Left renal pelvis (tissue), 4 donors: Measurements from ENCODE around the gene TP53I13. TPM values are rescaled to one million over a fixed set of nuclear protein-coding genes. Genes with fewer than 3 reads are reported as not detected.

ENCODE experiments used
- DNase-seq, 4 donors: peaks; one replicate each; pipeline ENCODE4 v3.0.0-alpha.2; 2013; ENCODE audit warnings: low read depth in 4 of 4, low spot score in 3 of 4
- polyA plus RNA-seq, 4 donors: library from polyadenylated mRNA; unstranded; fragments of 120-200 nt; gene quantifications; one replicate each; pipeline ENCODE4 v1.2.1, GENCODE V29; 2013; ENCODE audit not compliant: insufficient read length in 4 of 4

The TP53I13 gene
- polyA plus RNA-seq, 4 donors: 27.1 to 48.7 (median 31.7) TPM

DNA sequence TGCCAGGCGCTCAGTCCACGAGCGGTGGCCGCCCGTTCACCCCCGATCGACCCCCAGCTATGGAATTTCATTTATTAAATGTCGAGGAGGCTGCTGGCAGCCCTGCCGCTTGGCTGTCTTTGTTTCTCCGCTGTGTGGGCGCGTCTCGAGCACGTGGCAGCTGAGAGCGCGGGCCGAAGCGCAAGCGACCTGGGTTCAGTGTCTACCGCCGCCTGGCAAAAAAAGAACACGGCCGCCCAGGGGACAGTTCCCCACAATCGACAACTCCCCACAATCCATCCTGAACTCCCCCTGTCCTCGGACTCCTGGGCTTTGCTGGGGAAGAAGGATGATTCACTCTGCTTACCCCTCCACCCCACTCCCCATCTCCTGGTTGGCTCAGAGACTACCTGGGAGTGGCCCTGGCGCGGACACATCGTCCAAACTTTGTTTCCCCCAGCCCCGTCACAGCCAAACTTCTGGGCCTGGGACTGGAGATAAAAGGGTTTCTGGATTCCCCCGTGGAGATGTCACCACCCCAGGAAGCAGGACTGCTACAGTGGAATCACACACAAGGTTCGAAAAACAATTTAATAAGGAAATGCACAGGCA, 22.7 kb downstream of the TP53I13 start:
- DNase-seq: no peak

DNA sequence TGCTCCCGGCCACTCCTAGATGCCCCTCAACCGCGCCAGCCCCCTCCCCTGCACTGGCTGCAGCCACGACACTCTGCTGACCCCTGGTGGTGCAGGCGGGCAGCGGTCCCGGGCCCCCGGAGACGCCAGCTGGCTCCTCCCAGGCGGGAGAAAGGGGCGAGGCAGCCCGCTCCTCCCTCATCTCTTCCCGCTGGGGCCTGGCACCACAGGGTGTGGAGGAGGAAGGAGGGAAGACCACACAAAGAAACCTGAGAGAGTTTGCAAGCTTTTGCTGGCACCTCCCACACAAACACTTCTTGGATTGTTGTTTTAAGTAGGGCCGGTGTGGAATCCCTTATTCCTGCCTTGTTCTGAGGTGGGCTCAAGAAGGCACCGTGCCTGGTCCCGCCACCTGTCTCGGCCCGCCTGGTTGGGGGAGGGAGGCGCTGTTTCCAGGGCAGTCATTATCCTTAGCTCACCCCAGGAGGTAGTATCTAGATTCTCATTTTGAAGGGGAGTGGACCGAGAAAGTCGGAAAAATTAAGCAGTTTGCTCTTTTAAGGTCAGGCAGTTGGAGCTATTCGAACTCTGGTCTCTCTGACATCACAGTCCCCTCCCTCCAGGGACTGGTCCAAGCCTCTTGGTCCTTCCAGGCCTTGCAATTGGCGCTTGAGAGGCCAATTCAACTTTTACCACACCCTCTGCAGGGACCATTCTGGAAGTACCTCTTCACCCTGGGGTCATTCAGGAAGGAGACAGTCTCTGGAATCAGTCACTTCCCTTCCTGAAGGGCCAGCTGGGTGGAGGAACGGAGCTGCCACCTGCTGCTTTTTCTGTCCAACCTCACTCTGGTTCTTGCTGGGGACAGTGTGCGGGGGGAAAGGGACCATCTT, 23.5 kb downstream of the TP53I13 start:
- DNase-seq: peak; percentile 77 to 88 (median 84)

- DNase-seq: no peak
These were observed 24.5 kb downstream of the TP53I13 start, which contains the start of gene ANKRD13B for GRCh38 chr17:29592850-29593551. Gene ANKRD13B, plus strand, starts transcription at chr17:29593132. Its CDS starts 490 bp downstream, at chr17:29593622.

GRCh38 chr17:29593591-29594518, 25.4 kb downstream of the TP53I13 start:
- no peak for DNase-seq

- no peak for DNase-seq
These were observed 26.1 kb downstream of the TP53I13 start for GRCh38 chr17:29594519-29595090.

DNA sequence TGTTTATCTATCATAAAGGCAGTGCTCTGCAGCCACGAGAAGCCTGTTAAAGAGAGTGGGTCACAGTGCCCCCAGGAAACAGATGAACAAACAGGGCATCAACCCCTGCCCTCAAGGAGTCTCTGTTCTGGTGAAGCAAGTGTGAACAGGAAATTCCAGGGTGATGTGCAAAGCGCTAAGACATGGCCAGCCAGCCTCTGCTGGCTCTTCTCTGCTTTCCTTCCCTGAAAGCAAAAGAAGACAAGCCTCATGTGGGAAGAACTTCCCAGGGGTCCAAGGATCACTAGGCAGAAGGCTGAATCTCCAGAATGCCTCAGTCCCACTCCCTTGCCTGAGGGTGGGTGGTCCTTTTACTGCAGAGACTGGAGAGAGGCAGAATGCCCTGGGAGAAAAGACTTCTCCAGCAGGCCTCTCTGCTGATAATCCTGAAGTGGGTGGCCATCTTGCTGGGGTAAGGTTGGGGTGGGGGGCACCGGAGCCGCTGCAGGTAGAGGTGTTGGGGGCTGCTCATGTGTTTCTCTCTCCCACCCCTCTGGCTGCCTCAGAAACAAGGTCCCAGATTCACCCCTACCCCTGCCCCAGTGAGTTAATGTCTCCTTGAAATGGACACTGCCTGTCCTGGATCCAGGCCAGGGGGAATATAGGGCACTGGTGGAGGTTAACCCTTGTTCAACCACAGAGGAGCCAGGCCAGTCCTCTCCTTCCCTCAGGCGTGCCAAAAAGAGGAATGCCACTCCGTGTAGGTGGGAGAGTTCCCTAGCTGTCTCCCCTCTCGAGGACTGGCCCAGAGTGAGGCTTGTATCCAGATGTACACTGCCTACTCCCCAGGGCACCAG, 26.8 kb downstream of the TP53I13 start:
- DNase-seq: no peak

- no peak for DNase-seq
These were observed 27.7 kb downstream of the TP53I13 start for GRCh38 chr17:29595943-29596774.

GRCh38 chr17:29596811-29597210, 28.3 kb downstream of the TP53I13 start:
- no peak for DNase-seq

DNA sequence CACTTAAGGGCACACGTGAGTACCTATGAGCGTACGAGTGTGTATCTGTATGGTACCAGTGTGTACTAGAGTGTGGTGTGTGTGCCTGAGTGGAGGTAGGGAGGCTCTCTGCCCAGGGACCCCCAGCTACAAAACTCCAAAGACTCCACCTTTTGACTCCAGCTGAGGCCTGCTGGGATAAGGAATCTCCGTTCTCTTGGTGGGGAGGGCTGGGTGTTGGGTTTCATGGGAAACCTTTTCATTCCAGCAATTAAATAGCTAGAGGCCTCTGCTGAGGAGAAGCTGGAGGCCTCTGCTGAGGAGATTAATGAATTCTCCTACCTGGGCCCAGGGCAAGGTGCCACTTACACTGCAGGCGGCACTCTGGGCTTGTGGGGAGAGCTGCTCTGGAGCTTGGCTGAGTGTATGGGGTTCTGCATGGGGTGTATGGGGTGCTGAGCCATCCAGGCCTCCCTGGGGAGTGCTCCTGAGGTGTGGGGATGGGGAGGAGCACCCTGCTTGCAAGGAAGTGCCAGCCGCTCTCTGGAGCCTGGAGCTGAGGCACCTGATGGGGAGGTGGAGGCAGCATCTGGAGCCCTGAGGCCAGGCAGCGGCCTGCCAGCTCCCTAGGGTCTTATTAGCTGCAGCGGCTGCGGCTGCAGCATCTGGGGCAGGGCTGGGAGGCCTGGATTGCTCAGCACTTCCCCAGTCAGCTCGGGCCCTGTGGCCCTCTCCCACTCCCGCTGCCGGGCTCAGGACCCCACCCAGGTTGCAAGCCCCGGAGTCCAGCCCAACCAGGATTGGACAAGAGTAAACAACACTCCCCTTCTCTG, 29.1 kb downstream of the TP53I13 start:
- DNase-seq: no peak

DNA sequence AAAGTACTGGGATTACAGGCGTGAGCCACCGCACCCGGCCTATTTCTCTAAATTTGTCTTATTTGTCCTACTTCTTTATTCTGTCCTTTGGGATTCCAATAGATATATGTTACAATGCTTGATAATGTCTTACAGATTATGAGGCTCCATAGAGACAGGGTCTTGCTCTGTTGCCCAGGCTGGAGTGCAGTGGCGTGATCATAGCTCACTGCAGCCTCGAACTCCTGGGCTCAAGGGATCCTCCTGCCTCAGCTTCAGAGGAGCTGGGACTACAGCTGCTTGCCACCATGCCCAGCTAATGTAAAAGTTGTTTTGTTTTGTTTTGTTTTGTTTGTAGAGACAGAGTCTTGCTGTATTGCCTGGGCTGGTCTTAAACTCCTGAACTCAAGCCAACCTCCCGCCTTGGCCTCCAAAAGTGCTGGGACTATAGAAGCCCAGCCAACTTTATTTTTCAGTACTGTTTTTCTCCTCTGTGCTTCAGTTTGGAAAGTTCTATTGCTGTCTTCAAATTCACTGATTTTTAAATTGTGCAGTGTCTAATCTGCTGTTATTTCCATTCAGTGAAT, 34.7 kb downstream of the TP53I13 start:
- no peak for DNase-seq

DNA sequence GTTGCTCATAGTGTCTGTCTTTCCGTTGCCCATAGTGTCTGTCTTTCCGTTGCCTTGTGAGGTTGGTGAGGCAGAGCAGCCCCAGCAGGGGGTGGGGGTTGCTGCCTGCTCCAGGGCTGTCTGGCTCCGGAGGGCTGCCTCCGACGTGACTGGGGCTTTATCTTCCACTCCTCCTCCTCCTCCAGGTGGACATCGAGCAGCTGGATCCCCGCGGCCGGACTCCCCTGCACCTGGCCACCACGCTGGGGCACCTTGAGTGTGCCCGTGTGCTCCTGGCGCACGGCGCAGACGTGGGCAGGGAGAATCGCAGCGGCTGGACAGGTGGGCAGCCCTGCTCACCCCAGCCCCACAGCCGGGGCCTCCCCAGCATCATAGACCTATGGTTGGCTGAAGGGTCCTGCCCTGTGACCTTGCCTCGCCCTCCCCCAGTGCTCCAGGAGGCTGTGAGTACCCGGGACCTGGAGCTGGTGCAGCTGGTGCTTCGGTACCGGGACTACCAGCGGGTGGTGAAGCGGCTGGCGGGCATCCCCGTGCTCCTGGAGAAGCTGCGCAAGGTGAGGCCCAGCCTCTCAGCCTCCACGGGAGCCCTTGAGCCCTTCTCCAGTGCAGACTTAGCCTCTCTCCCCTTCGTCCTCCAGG, 39.2 kb downstream of the TP53I13 start:
- no peak for DNase-seq

GRCh38 chr17:29608986-29609385, 40.5 kb downstream of the TP53I13 start:
- DNase-seq: no peak

DNA sequence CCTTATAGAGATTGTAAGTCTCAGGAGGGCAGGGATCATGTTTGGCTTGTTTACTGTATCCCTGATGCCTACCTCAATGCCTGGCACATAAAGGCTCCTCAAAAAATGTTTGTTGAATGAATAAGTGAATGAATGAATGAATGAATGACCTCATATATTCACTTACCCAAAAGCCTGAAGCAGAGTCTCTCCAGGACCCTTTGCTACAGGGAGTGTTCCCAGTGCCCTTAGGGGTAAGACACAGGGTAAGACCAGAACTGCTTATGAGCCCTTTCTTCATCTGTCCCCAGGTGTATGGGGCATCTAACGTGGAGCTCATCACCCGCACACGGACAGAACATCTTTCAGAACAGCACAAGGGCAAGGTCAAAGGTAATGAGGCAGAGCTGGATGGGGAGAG, 41.9 kb downstream of the TP53I13 start:
- DNase-seq: no peak

GRCh38 chr17:29611351-29612093, 43.0 kb downstream of the TP53I13 start:
- no peak for DNase-seq

DNA sequence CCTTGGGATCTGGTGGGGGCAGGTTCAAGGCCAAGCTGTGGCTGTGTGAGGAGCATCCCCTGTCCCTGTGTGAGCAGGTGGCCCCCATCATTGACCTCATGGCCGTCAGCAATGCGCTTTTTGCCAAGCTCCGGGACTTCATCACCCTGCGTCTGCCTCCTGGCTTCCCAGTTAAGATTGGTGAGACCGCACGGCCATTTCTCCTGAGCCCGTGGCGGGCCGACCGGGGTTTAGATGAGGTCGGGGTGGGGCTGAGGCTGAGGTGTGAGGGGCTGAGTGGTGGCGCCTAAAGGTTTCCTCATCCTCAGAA, 43.5 kb downstream of the TP53I13 start:
- no peak for DNase-seq
